ENCODE measurements around the gene SMAD6.

GRCh38 chr15:66653852-66654251 lies 48.2 kb upstream of the SMAD6 start:
- TF ChIP-seq CTCF (IDR thresholded peaks at IDR 0.05): no peak
- no peak for TF ChIP-seq POLR2A (IDR thresholded peaks at IDR 0.05)
- TF ChIP-seq POLR2AphosphoS5 (IDR thresholded peaks at IDR 0.05): no peak

Data from prostate gland (tissue), 2 donors.